ENCODE data around the gene CPNE4. TPM values are rescaled to one million over a fixed set of nuclear protein-coding genes. Genes with fewer than 3 reads are reported as not detected.

Gene CPNE4
- total RNA-seq, 1 donor from 2014 or later: 0.83 TPM

- H3K4me1 ChIP-seq: no peaks in the 10 kb centered on the region
- no peaks in the 10 kb centered on the region for H3K9me3 ChIP-seq
- H3K27ac ChIP-seq: no peak overlapping the region
- intact Hi-C loops (cut with DNase I): no loop called here
- no peak for TF ChIP-seq CTCF (IDR thresholded peaks at IDR 0.05)
- no peak overlapping the region for H3K4me3 ChIP-seq
- ATAC-seq (no peak), DNase-seq (no peak)
- peaks cover 16% of the 10 kb centered on the region for H3K27me3 ChIP-seq (ENCODE audit: low read depth)
- H3K36me3 ChIP-seq: no peaks in the 10 kb centered on the region
Observed at GRCh38 chr3:131530388-131530787, 504.4 kb downstream of the CPNE4 start.

- DNase-seq (peak; percentile 49), ATAC-seq (peak; percentile 26 to 58)
- no peak overlapping the region for H3K27ac ChIP-seq
- H3K4me3 ChIP-seq: peak overlapping the region; percentile 8
- TF ChIP-seq CTCF (IDR thresholded peaks at IDR 0.05): no peak
- H3K9me3 ChIP-seq: no peaks in the 10 kb centered on the region
- no peaks in the 10 kb centered on the region for H3K4me1 ChIP-seq
- intact Hi-C loops (cut with DNase I): no loop called here
- H3K27me3 ChIP-seq (ENCODE audit: low read depth): peaks cover 27% of the 10 kb centered on the region
- no peaks in the 10 kb centered on the region for H3K36me3 ChIP-seq
Observed at GRCh38 chr3:131526801-131527347, 507.9 kb downstream of the CPNE4 start.

GRCh38 chr3:131518680-131519079 is 516.1 kb downstream of the CPNE4 start:
- no peaks in the 10 kb centered on the region for H3K9me3 ChIP-seq
- H3K27me3 ChIP-seq (ENCODE audit: low read depth): peaks cover 8% of the 10 kb centered on the region
- DNase-seq (no peak), ATAC-seq (no peak)
- no peaks in the 10 kb centered on the region for H3K4me1 ChIP-seq
- no peak overlapping the region for H3K27ac ChIP-seq
- H3K36me3 ChIP-seq: no peaks in the 10 kb centered on the region
- no peak for TF ChIP-seq CTCF (IDR thresholded peaks at IDR 0.05)
- no peak overlapping the region for H3K4me3 ChIP-seq
- intact Hi-C loops (cut with DNase I): no loop called here

- DNase-seq: no peak
- no peak for ATAC-seq
- H3K27me3 ChIP-seq (ENCODE audit: low read depth): peaks cover 10% of the 10 kb centered on the region
- peaks cover 9% of the 10 kb centered on the region for H3K36me3 ChIP-seq
- H3K9me3 ChIP-seq: no peaks in the 10 kb centered on the region
- intact Hi-C loops (cut with DNase I): no loop called here
- no peak overlapping the region for H3K27ac ChIP-seq
- TF ChIP-seq CTCF (IDR thresholded peaks at IDR 0.05): no peak
- peaks cover 27% of the 10 kb centered on the region for H3K4me1 ChIP-seq
- no peak overlapping the region for H3K4me3 ChIP-seq
Observed at GRCh38 chr3:131505421-131505820, 529.4 kb downstream of the CPNE4 start.

- Histone ChIP-seq H3K4me3 (peak overlapping the region; percentile 90), H3K9me3 (no peaks in the 10 kb centered on the region), H3K27me3 (ENCODE audit: low read depth) (peaks cover 3% of the 10 kb centered on the region), H3K27ac (peak overlapping the region; percentile 84), H3K4me1 (peaks cover 27% of the 10 kb centered on the region), H3K36me3 (peaks cover 30% of the 10 kb centered on the region)
- peak in 1 of 2 donors; percentile 20 for ATAC-seq
- TF ChIP-seq CTCF (IDR thresholded peaks at IDR 0.05): no peak
- intact Hi-C loops (cut with DNase I): no loop called here
- no peak for DNase-seq
Observed at GRCh38 chr3:131503320-131503635, 531.5 kb downstream of the CPNE4 start.
